Measurements from ENCODE around the gene CNST. TPM values are rescaled to one million over a fixed set of nuclear protein-coding genes. Genes with fewer than 3 reads are reported as not detected.

The CNST gene
- total RNA-seq, 4 donors from 2014 or later, result 20.2 to 26.2 (median 24.3) TPM

DNA sequence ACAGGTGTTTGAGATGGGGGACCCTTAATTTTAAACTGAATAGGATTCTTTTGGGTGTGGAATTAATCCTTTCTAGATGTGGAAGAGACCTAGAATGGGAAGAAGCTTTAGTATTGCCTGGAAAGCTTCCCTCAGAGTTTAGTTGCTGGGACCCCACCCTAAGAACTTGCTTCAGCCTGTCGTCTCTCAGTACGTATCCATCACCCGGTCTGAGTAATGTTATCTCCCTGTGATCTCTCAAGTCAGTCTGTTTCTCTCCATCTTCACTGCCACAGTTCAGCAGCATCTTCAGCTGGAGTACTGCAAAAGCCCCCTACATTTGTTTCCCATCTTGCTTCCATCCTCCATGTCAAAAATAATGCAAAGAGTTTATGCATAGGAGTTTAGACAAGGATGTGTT is 28.9 kb downstream of the CNST start:
- DNase-seq (ENCODE audit: low spot score in 2 of 2), result no peak
- Histone ChIP-seq H3K9me3 (no peaks in the 10 kb centered on the region), H3K27ac (no peak overlapping the region), H3K36me3 (peaks cover 4% of the 10 kb centered on the region), H3K4me1 (peaks cover 45% of the 10 kb centered on the region), H3K27me3 (no peaks in the 10 kb centered on the region), H3K4me3 (no peak overlapping the region)
- TF ChIP-seq EP300 (IDR thresholded peaks at IDR 0.05) (no peak), POLR2AphosphoS5 (IDR thresholded peaks at IDR 0.05) (no peak), POLR2A (IDR thresholded peaks at IDR 0.05) (no peak)
- TF ChIP-seq, protein P1, sequence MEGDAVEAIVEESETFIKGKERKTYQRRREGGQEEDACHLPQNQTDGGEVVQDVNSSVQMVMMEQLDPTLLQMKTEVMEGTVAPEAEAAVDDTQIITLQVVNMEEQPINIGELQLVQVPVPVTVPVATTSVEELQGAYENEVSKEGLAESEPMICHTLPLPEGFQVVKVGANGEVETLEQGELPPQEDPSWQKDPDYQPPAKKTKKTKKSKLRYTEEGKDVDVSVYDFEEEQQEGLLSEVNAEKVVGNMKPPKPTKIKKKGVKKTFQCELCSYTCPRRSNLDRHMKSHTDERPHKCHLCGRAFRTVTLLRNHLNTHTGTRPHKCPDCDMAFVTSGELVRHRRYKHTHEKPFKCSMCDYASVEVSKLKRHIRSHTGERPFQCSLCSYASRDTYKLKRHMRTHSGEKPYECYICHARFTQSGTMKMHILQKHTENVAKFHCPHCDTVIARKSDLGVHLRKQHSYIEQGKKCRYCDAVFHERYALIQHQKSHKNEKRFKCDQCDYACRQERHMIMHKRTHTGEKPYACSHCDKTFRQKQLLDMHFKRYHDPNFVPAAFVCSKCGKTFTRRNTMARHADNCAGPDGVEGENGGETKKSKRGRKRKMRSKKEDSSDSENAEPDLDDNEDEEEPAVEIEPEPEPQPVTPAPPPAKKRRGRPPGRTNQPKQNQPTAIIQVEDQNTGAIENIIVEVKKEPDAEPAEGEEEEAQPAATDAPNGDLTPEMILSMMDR (IDR thresholded peaks at IDR 0.05), result no peak
- WGBS, result 52% methylated on average over 3 of the region's 3 CpGs

- 46% methylated on average over 5 of the region's 5 CpGs for WGBS
- H3K27ac ChIP-seq, result peak overlapping the region; percentile 26
- H3K4me1 ChIP-seq, result peaks cover 51% of the 10 kb centered on the region
- DNase-seq (ENCODE audit: low spot score in 2 of 2), result peak in 1 of 2 donors; percentile 70
- H3K9me3 ChIP-seq, result no peaks in the 10 kb centered on the region
- TF ChIP-seq EP300 (IDR thresholded peaks at IDR 0.05), result no peak
- TF ChIP-seq, protein P1 (IDR thresholded peaks at IDR 0.05), result no peak
- TF ChIP-seq POLR2AphosphoS5 (IDR thresholded peaks at IDR 0.05), result peak in 2 of 3 donors; percentile 40
- no peak for TF ChIP-seq POLR2A (IDR thresholded peaks at IDR 0.05)
- no peaks in the 10 kb centered on the region for H3K27me3 ChIP-seq
- H3K36me3 ChIP-seq, result peaks cover under 1% of the 10 kb centered on the region
- no peak overlapping the region for H3K4me3 ChIP-seq
Measured at GRCh38 chr1:246597340-246597739, 31.1 kb downstream of the CNST start.

GRCh38 chr1:246597971-246598370 is 31.7 kb downstream of the CNST start:
- Histone ChIP-seq H3K4me3 (no peak overlapping the region), H3K36me3 (no peaks in the 10 kb centered on the region), H3K9me3 (no peaks in the 10 kb centered on the region), H3K27me3 (no peaks in the 10 kb centered on the region), H3K27ac (peak overlapping the region; percentile 26), H3K4me1 (peaks cover 51% of the 10 kb centered on the region)
- 95% methylated on average over 7 of the region's 7 CpGs for WGBS
- DNase-seq (ENCODE audit: low spot score in 2 of 2), result no peak
- TF ChIP-seq, protein P1 (IDR thresholded peaks at IDR 0.05), result no peak
- no peak for TF ChIP-seq EP300 (IDR thresholded peaks at IDR 0.05)

- Histone ChIP-seq H3K9me3 (no peaks in the 10 kb centered on the region), H3K4me1 (peaks cover 41% of the 10 kb centered on the region), H3K4me3 (no peak overlapping the region), H3K27me3 (no peaks in the 10 kb centered on the region), H3K36me3 (no peaks in the 10 kb centered on the region), H3K27ac (no peak overlapping the region)
- DNase-seq (ENCODE audit: low spot score in 2 of 2), result no peak
- 81% methylated on average over 4 of the region's 4 CpGs for WGBS
- TF ChIP-seq POLR2AphosphoS5 (IDR thresholded peaks at IDR 0.05) (no peak), EP300 (IDR thresholded peaks at IDR 0.05) (no peak), POLR2A (IDR thresholded peaks at IDR 0.05) (no peak)
- TF ChIP-seq, protein P1 (IDR thresholded peaks at IDR 0.05), result no peak
Measured at GRCh38 chr1:246599315-246599714, 33.1 kb downstream of the CNST start.

- no peak overlapping the region for H3K27ac ChIP-seq
- 52% methylated on average over 2 of the region's 2 CpGs for WGBS
Measured at GRCh38 chr1:246600579-246600978, 34.3 kb downstream of the CNST start.

More at GRCh38 chr1:246600579-246600978, 34.3 kb downstream of the CNST start:
- no peak overlapping the region for H3K4me3 ChIP-seq
- TF ChIP-seq POLR2AphosphoS5 (IDR thresholded peaks at IDR 0.05), result no peak
- TF ChIP-seq, protein P1 (IDR thresholded peaks at IDR 0.05), result no peak
- no peak for DNase-seq (ENCODE audit: low spot score in 2 of 2)
- no peaks in the 10 kb centered on the region for H3K9me3 ChIP-seq
- no peaks in the 10 kb centered on the region for H3K36me3 ChIP-seq
- H3K4me1 ChIP-seq, result peaks cover 30% of the 10 kb centered on the region
- H3K27me3 ChIP-seq, result no peaks in the 10 kb centered on the region

Data from suprapubic skin (tissue), 4 donors.